HFF-Myc (cell line): ENCODE data around the gene MND1.

Experiments
- DNase-seq: peaks from one replicate; pipeline ENCODE4 v3.0.0-alpha.2; 2011; ENCODE audit warnings: low read depth; ENCODE audit errors: extremely low read depth
- H3K4me3 ChIP-seq: replicated peaks from 2 replicates; pipeline ENCODE4 v1.5.1; 2011; ENCODE audit warnings: low read depth, mild to moderate bottlenecking, control low read depth, low read length
- TF ChIP-seq, protein P1 (sequence below): IDR thresholded peaks from 2 replicates; pipeline ENCODE4 v1.5.1; 2012; ENCODE audit warnings: mild to moderate bottlenecking, low read depth, low read length, control low read depth; ENCODE audit errors: missing control alignments

Gene MND1

GRCh38 chr4:153419673-153420278, 75.3 kb downstream of the MND1 start:
- TF ChIP-seq, protein P1, sequence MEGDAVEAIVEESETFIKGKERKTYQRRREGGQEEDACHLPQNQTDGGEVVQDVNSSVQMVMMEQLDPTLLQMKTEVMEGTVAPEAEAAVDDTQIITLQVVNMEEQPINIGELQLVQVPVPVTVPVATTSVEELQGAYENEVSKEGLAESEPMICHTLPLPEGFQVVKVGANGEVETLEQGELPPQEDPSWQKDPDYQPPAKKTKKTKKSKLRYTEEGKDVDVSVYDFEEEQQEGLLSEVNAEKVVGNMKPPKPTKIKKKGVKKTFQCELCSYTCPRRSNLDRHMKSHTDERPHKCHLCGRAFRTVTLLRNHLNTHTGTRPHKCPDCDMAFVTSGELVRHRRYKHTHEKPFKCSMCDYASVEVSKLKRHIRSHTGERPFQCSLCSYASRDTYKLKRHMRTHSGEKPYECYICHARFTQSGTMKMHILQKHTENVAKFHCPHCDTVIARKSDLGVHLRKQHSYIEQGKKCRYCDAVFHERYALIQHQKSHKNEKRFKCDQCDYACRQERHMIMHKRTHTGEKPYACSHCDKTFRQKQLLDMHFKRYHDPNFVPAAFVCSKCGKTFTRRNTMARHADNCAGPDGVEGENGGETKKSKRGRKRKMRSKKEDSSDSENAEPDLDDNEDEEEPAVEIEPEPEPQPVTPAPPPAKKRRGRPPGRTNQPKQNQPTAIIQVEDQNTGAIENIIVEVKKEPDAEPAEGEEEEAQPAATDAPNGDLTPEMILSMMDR = no peak
- no peak for DNase-seq
- H3K4me3 ChIP-seq = no peak overlapping the region

- no peak for DNase-seq
- TF ChIP-seq, protein P1 = no peak
- no peak overlapping the region for H3K4me3 ChIP-seq
These were observed 75.9 kb downstream of the MND1 start for GRCh38 chr4:153420361-153420760.

DNA sequence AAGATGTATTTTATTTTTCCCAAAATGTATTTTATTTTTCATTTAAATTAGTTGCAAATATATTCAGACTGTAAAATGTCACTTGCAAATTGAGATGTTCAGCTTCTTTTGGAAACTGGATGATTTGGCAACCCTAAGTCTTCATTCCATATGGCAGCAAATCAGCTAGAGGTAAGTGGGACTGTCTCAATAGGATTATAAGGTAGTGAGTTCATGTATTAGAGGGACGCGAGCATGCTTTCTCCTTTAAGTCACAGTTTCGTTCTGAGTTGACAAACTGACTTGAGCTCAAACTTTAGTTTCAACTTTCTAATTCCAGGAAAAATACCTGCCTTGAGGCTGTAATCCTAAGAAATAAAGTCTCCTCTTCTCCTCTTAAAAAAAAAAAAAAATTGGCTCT, 77.5 kb downstream of the MND1 start:
- no peak for DNase-seq
- TF ChIP-seq, protein P1 = no peak
- H3K4me3 ChIP-seq = no peak overlapping the region

DNA sequence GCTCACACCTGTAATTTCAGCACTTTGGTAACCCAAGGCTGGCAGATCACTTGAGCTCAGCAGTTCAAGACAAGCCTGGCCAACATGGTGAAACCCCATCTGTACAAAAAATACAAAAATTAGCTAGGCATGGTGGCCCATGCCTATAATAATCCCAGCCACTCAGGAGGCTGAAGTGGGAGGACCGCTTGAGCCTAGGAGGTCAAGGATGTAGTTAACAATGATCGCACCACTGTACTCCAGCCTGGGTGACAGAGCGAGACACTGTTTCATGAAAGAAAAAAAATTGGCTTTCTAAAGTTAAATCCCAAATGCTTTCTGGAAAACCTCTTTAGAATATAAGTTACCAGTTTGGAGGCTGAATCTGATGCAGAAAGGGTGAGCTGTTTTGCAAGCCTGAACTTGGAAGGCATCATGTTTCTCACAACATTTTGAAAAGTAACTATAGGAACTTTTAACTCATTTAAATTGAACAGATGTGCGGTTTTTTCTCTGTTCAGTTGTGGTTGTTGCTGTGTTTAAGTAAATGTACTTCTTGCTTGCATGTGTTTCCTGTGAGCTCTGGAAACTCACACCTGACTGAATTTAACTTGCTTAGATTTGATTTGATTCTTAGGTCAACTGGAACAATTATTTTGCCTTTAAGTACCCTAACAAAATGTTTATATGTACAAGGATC, 81.9 kb downstream of the MND1 start:
- no peak overlapping the region for H3K4me3 ChIP-seq
- no peak for DNase-seq
- TF ChIP-seq, protein P1 = no peak

DNA sequence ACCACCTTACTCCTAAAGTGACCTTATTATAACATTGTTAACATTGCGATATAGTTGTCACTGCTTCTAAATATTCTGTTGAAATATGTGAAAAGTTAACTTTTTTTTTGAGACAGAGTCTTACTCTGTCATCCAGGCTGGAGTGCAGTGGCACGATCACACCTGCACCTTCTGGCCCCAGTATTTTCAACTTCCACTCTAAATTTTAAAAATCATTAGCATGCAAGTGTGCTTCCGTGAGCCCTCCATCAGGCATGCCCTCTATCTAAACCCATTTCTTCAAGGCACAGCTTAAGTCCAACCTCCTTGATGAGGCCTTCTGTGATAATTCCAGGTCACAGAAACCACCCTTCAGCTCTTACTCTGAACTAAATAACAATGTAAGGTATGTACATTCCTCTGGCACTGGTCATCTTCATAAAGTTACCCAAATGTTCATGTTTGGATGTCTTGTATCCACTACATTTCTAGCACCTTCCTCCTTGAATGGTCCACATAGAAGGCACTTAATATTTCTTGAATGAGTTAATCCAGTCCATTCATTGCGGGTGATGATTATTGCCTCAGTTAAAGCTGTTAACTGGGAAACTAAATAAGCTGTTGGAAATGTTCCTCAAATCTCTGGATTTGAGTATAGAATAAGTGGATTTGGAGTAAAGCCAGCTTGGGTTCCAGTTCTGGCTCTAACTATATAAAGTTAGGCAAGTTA, 83.0 kb downstream of the MND1 start:
- TF ChIP-seq, protein P1 = no peak
- H3K4me3 ChIP-seq = no peak overlapping the region

GRCh38 chr4:153428941-153429475, 84.5 kb downstream of the MND1 start:
- DNase-seq = no peak
- H3K4me3 ChIP-seq = no peak overlapping the region

More for the DNA sequence above, 83.0 kb downstream of the MND1 start:
- no peak for DNase-seq

More at GRCh38 chr4:153428941-153429475, 84.5 kb downstream of the MND1 start:
- TF ChIP-seq, protein P1 = no peak
